Superior temporal gyrus (tissue), 1 donor: ENCODE measurements around the gene NTN1.

Experiments
- DNase-seq: peaks from one replicate; pipeline ENCODE4 v3.0.0-alpha.2; 2016; ENCODE audit errors: extremely low spot score

The NTN1 gene

DNA sequence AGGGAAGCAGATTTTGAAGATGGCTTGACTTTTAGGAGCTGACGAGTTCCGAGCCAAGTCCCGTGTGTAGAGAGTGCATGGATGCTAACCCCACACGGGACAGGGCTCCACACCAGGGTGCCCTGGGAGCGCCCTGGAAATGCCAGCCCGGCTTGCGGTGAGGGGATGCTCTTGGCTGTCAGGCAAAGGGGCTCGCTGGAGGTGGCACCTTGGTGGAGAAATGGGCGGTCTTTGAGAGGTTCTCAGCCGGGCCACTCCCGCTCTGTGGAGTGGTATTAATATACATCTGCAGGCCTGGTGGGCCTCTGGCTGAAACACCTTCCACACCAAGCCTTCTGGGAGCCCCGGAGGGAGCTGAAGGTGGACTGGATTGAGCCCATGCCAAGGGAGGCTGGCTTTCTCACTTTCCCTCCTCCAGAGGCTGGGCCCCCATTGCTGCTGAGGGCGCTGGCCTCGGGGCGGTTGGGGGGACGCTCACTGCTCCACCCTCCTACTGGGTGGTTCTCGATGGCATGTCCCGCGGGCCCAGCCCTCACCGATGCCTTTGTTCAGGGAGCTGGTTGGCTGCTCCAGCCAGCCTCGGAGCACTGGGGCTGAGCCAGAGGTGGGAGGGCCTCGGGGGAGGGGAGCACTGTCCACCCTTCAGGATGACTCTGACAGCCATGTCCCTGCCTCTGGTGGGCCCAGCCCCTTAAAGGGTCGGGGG is 210.3 kb downstream of the NTN1 start:
- no peak for DNase-seq

DNA sequence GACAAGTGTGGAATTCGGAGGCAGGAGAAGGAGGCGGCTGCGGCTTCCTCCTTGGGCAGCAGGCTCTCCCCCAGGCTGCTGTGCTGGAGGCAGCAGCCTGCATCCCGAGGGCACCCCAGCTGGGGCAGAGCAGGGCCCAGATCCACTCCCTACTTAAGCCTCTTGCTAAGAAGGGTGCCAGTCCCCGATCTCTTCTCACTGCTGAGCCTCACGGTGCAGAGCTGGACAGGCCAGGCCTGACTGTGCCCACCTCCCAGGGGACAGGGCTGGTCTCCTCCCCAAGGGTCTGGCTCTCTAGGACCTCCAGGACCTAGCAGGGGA is 210.8 kb downstream of the NTN1 start:
- no peak for DNase-seq

- no peak for DNase-seq
These were observed 211.4 kb downstream of the NTN1 start for GRCh38 chr17:9232591-9233270.

GRCh38 chr17:9233271-9233599 is 211.9 kb downstream of the NTN1 start:
- no peak for DNase-seq

DNA sequence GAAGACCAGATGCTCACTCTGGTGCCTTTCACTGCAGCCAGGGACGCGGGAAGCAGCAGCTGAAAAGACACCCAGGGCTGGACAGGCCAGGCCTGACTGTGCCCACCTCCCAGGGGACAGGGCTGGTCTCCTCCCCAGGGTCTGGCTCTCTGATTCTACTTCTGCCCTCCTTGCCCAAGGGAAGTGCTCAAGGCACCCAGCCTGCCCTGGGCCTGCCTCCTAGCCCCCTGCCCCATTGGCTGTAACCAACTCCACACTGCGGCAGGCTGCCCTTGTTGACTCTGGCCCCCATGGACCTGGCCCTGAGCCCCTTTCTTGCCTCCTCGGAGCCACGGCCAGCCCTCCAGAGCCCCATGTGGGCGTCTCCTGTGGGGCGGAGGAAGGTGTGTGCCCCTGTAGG is 212.5 kb downstream of the NTN1 start:
- no peak for DNase-seq

- DNase-seq = no peak
These were observed 213.2 kb downstream of the NTN1 start for GRCh38 chr17:9234389-9234945.

GRCh38 chr17:9235346-9235745 is 214.0 kb downstream of the NTN1 start:
- no peak for DNase-seq

DNA sequence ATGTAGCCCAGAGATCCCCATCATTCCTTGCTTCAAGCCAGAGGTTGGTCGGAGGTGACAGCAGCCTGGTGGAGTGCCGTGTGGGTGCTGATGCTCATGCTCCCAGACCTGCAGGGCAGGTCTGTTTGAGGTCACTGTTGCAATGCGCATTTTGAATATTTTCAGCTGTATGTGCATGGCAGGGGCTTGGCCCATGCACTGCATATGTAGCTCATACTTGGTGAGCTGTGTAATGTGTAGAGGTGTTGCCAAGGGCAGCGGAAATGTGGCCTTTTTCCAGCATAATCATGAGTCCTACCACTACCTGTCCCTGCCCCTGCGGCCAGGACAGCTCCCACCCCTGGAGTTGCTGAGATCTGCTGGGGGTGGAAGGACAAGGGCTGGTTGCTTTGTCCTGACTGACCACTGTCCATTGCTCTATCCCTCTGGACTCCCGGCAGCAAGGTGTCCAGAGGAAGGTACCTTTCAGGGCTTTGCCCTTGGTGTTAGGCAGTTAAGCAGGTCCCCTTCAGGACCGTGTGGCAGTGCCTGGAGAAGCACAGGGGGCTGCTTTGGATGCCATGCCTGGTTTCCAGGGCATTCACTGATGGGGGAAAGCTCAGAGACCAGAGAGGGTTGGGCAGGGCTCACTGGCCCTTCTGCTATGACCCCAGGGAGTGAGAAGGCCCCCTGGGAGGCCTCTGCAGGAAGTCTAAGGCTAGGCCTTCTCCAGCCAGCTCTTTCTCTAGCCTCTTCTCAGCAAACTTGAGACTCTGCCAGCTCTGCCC is 215.2 kb downstream of the NTN1 start:
- no peak for DNase-seq

- no peak for DNase-seq
These were observed 215.7 kb downstream of the NTN1 start for GRCh38 chr17:9237053-9237410.

GRCh38 chr17:9237661-9238301 is 216.5 kb downstream of the NTN1 start:
- no peak for DNase-seq

DNA sequence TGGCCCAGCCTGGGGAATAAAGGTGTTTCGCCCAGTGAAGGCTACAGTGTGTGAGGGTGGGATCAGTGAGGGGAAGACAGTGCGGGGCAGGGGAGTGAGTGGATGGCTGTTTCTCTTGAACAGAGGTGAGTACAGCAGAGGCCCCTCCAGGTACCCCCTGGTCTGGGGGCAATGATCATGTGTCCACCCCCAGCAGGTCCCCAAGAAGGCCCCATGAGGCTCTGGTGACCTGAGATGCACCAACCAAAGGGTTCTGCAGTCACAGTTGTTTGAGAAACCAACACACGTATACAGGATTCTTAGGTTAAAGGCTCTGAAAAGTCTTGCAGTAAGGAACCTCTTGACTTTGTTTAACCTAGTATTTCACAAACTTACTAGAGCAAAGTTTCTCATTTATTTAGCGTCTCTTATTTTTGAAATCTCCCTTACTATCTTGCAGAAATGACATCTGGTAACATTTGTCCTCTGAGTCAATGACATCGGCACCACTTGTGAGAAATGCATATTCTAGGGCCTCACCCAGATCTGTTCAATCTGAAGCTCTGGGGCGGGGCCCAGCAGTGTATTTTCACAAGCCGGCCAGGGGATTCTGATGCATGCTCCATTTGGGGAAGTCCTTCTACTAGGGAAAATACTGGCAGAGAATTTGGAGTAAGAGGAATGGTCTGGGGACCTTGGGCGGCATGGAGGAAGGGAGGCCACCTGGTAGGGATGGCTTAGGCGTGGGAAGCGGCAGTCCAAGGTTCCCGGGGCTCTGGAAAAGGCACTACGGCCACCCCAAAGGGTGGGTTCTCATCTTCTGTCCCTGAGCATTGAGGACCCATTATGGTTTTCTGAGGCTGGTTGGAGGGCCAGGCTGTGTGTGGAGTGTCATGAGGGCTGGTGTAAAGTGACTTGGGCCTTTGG is 217.3 kb downstream of the NTN1 start:
- DNase-seq = no peak

DNA sequence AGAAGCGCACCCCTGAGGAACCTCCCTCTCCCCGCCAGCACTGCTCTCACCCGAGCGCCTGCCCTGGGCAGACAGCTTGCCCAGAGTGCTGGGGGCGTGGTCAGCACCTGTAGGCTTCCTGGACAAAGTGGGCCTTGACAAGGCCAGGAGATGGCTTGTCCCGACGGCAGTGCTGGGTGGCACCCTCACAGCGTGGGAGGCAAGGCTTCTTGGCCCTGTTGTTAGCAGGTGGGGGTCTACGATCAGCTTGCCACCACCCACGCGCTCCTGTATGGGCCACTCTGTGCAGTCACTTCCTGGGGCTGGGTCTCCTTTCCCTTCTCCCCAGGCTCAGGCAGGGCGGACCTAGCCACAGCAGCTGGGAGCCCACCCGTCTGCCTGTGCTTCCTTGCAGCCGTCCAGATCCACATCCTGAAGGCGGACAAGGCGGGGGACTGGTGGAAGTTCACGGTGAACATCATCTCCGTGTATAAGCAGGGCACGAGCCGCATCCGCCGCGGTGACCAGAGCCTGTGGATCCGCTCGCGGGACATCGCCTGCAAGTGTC is 218.0 kb downstream of the NTN1 start:
- DNase-seq = no peak

- no peak for DNase-seq
These were observed 218.7 kb downstream of the NTN1 start for GRCh38 chr17:9239793-9240658.

- DNase-seq = no peak
These were observed 219.5 kb downstream of the NTN1 start for GRCh38 chr17:9240659-9241370.

DNA sequence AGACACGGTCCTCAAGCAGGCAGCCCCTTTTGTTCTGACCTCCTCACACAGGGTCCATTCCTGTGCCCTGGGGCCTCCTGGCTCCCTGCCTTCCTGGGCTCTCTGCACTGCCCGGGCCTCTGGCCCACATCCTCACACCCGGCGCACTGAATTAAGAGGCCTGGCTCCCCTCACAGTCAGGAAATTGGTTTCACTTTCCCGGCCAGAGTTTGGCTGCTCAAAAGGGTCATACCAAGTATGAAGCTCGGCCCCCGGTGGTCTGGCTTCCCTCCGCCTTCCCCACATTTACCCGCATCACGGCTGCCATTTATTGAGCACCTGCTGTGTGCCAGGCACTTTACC is 220.0 kb downstream of the NTN1 start:
- DNase-seq = peak; percentile 26

- DNase-seq = no peak
These were observed 220.6 kb downstream of the NTN1 start for GRCh38 chr17:9241774-9242496.

GRCh38 chr17:9242497-9242881 is 221.2 kb downstream of the NTN1 start:
- DNase-seq = no peak

DNA sequence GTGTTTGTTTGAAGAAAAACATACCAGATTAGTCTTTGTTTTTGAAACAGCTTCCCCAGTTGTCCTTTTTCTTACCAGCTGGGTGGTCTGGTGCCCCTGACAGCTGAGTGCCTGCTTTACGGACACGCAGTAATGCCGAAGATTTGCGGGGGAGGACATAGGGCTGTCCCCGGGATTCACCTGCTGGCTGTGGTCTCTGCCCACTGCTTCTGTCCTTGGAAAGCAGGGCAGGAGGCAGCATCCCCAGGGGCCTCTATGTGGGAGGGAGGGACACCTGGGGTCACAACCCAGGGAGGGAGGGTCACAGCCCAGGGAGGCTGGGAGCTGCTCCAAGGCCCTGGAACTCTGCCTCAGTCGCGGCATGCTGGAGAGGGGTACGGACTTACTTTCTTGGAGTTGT is 221.7 kb downstream of the NTN1 start:
- DNase-seq = no peak
